Liver (tissue), 9 donors: ENCODE measurements around the gene PIP5KL1. TPM values are rescaled to one million over a fixed set of nuclear protein-coding genes. Genes with fewer than 3 reads are reported as not detected.

Source experiments
- DNase-seq: peaks from one replicate; pipeline ENCODE4 v3.0.0-alpha.2; 2017; ENCODE audit warnings: low spot score
- H3K27ac ChIP-seq, 2 donors: one replicate each; pipeline ENCODE4 v1.7.0; 2013; ENCODE audit warnings: inconsistent platforms in 2 of 2, low read length in 2 of 2, control low read depth in 1 of 2, low read depth in 1 of 2, mild to moderate bottlenecking in 1 of 2
- H3K27me3 ChIP-seq, 4 donors: one replicate each; pipeline versions ENCODE4 v1.6.1 to v1.7.0; 2013; ENCODE audit warnings: low read length in 3 of 4, inconsistent platforms in 1 of 4, mild to moderate bottlenecking in 1 of 4, moderate library complexity in 1 of 4; ENCODE audit not compliant: control insufficient read depth in 4 of 4, insufficient read depth in 4 of 4
- H3K36me3 ChIP-seq, 4 donors: one replicate each; pipeline versions ENCODE4 v1.6.1 to v1.7.0; 2013; ENCODE audit warnings: low read length in 3 of 4, mild to moderate bottlenecking in 3 of 4, low read depth in 1 of 4, moderate library complexity in 1 of 4; ENCODE audit not compliant: control insufficient read depth in 4 of 4, insufficient read depth in 3 of 4
- H3K4me1 ChIP-seq, 4 donors: one replicate each; pipeline versions ENCODE4 v1.6.1 to v1.7.0; 2013; ENCODE audit warnings: low read length in 3 of 4, mild to moderate bottlenecking in 3 of 4, moderate library complexity in 1 of 4; ENCODE audit not compliant: control insufficient read depth in 4 of 4, insufficient read depth in 4 of 4
- H3K4me3 ChIP-seq, 3 donors: one replicate each; pipeline versions ENCODE4 v1.6.1 to v1.7.0; 2013; ENCODE audit warnings: low read length in 3 of 3, control low read depth in 1 of 3, low read depth in 1 of 3, mild to moderate bottlenecking in 1 of 3
- H3K9ac ChIP-seq, 2 donors: one replicate each; pipeline ENCODE4 v1.7.0; 2013; ENCODE audit warnings: low read length in 2 of 2, mild to moderate bottlenecking in 2 of 2, moderate library complexity in 2 of 2, control low read depth in 1 of 2, low read depth in 1 of 2
- H3K9me3 ChIP-seq, 4 donors: one replicate each; pipeline versions ENCODE4 v1.6.1 to v1.7.0; 2013; ENCODE audit warnings: low read length in 3 of 4; ENCODE audit not compliant: control insufficient read depth in 4 of 4
- EGR1 ChIP-seq, 2 donors: IDR thresholded peaks; 2 replicates each; pipeline ENCODE4 v1.6.1; 2016 to 2018; ENCODE audit warnings: antibody characterized with exemption in 2 of 2, low read depth in 2 of 2
- FOXA1 ChIP-seq: IDR thresholded peaks from 2 replicates; pipeline ENCODE4 v1.6.1; 2016; ENCODE audit warnings: antibody characterized with exemption
- FOXA2 ChIP-seq: IDR thresholded peaks from 2 replicates; pipeline ENCODE4 v1.6.1; 2016; ENCODE audit warnings: antibody characterized with exemption
- GABPA ChIP-seq, 2 donors: IDR thresholded peaks in 1 of 2; conservative IDR thresholded peaks in 1 of 2; 2 replicates each; pipeline ENCODE4 v1.6.1; 2016; ENCODE audit warnings: antibody characterized with exemption in 2 of 2, mild to moderate bottlenecking in 1 of 2, moderate library complexity in 1 of 2
- HNF4A ChIP-seq, 2 donors: conservative IDR thresholded peaks; 2 replicates each; pipeline ENCODE4 v1.6.1; 2016; ENCODE audit warnings: antibody characterized with exemption in 2 of 2, mild to moderate bottlenecking in 2 of 2
- JUND ChIP-seq, 2 donors: IDR thresholded peaks; 2 replicates each; pipeline ENCODE4 v1.6.1; 2016; ENCODE audit warnings: antibody characterized with exemption in 2 of 2
- NR2F2 ChIP-seq: IDR thresholded peaks from 2 replicates; pipeline ENCODE4 v1.6.1; 2016; ENCODE audit warnings: antibody characterized with exemption
- RAD21 ChIP-seq, 2 donors: IDR thresholded peaks; 2 replicates each; pipeline ENCODE4 v1.6.1; 2016; ENCODE audit warnings: antibody characterized with exemption in 2 of 2, mild to moderate bottlenecking in 2 of 2
- RXRA ChIP-seq, 2 donors: IDR thresholded peaks; 2 replicates each; pipeline ENCODE4 v1.6.1; 2017 to 2018; ENCODE audit warnings: antibody characterized with exemption in 2 of 2, mild to moderate bottlenecking in 1 of 2
- SP1 ChIP-seq: IDR thresholded peaks from 2 replicates; pipeline ENCODE4 v1.6.1; 2018; ENCODE audit warnings: antibody characterized with exemption, mild to moderate bottlenecking
- TAF1 ChIP-seq: conservative IDR thresholded peaks from 2 replicates; pipeline ENCODE4 v1.6.1; 2016; ENCODE audit warnings: antibody characterized with exemption, mild to moderate bottlenecking
- YY1 ChIP-seq: IDR thresholded peaks from 2 replicates; pipeline ENCODE4 v1.6.1; 2016; ENCODE audit warnings: antibody characterized with exemption, mild to moderate bottlenecking
- WGBS: extraction: QIAGEN DNeasy Blood & Tissue Kit; methylation state at CpG from one replicate; pipeline ENCODE4 v1.1.7; 2013; 5-methylcytosine and 5-hydroxymethylcytosine counted together
- polyA plus RNA-seq, 2 donors: library from polyadenylated mRNA; stranded (reverse) in 1 of 2; unstranded in 1 of 2; fragments of 200-250 nt in 1 of 2; fragments of >200 nt in 1 of 2; fragmentation: Nextera tagmentation in 1 of 2; extraction: Ambion mirVana in 1 of 2; gene quantifications; one replicate each; pipeline versions ENCODE4 v1.2.1 to v1.2.3, GENCODE V29; 2013 to 2015
- total RNA-seq, 2 donors: library from RNA; depleted of rRNA; stranded (reverse); fragments of >200 nt; gene quantifications; one replicate each; pipeline ENCODE4 v1.2.3, GENCODE V29; 2014
- TF ChIP-seq, protein P1 (sequence below): IDR thresholded peaks from 2 replicates; pipeline ENCODE4 v1.6.1; 2016; ENCODE audit warnings: antibody characterized with exemption
- TF ChIP-seq, protein P2 (sequence below): fragments of 150-350 bp; IDR thresholded peaks from 2 replicates; pipeline ENCODE4 v1.5.1; 2017; ENCODE audit warnings: improper control_type of control experiment, low read depth, low read length; ENCODE audit not compliant: missing input control
- TF ChIP-seq, protein P3 (sequence below): IDR thresholded peaks from 2 replicates; pipeline ENCODE4 v1.6.1; 2016; ENCODE audit warnings: antibody characterized with exemption
- TF ChIP-seq, protein P4 (sequence below): IDR thresholded peaks from 2 replicates; pipeline ENCODE4 v1.6.1; 2016; ENCODE audit warnings: antibody characterized with exemption, mild to moderate bottlenecking
- donor health status: healthy.
- donor health status: healthy.
- donor health status: healthy.
- donor health status: healthy.
- donor health status: healthy.

Gene PIP5KL1
- total and polyA plus RNA-seq, 4 donors, result 0.06 to 1.5 (median 0.49) TPM

DNA sequence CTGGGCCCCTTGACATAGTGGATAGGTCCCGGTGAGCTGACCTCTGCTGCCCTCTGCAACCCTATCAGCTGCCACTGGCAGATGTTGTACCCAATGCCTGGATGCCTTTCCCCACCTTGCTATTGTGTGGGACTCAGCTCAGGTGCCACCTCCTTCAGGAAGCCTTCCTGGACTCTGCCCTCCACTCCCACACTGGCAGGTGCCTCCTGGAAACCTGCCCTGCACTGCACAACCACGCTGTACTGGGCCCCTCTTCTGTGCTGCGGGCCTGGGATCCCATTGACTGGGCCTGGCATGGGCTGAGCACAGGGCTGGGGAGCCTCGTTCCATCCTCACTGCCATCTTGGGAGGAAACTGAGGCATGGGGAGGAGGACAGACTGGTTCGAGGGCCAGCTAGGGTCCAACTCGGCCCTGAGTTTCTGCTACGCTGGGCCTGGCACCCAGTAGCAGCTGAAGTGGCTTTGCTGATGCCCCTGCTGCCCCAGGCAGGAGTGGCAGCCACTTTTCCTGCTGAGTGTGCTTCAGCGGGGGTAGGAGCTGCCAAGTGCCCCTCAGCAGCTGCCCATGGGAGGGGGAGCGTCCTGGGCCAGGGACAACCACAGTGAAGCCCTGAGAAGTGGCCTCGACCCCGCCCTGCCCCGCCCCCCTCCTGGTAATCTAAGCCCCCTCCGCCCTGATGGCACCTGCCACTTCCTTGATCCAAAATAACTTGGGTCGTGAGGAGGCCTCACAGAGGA lies 54.4 kb downstream of the PIP5KL1 start:
- H3K27me3 ChIP-seq, result no peaks in the 10 kb centered on the region
- H3K36me3 ChIP-seq, result peaks cover 0 to 3% (median under 1%) of the 10 kb centered on the region in 4 donors
- peak; percentile 69 for DNase-seq
- peaks cover 10 to 37% (median 24%) of the 10 kb centered on the region in 4 donors for H3K4me1 ChIP-seq
- no peak overlapping the region for H3K27ac ChIP-seq
- H3K4me3 ChIP-seq, result no peak overlapping the region
- no peak overlapping the region for H3K9ac ChIP-seq
- WGBS, result 86% methylated on average over 14 of the region's 14 CpGs
- no peaks in the 10 kb centered on the region for H3K9me3 ChIP-seq
- TF ChIP-seq RXRA (IDR thresholded peaks at IDR 0.05), result no peak
- no peak for TF ChIP-seq FOXA2
- no peak for TF ChIP-seq HNF4A (conservative IDR thresholded peaks at IDR 0.05)
- TF ChIP-seq, protein P1, sequence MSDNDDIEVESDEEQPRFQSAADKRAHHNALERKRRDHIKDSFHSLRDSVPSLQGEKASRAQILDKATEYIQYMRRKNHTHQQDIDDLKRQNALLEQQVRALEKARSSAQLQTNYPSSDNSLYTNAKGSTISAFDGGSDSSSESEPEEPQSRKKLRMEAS, result no peak
- no peak for TF ChIP-seq TAF1
- TF ChIP-seq GABPA (IDR thresholded peaks at IDR 0.05 in 1 of 2, conservative IDR thresholded peaks at IDR 0.05 in 1 of 2), result no peak
- no peak for TF ChIP-seq YY1
- no peak for TF ChIP-seq SP1
- no peak for TF ChIP-seq NR2F2
- TF ChIP-seq, protein P2, sequence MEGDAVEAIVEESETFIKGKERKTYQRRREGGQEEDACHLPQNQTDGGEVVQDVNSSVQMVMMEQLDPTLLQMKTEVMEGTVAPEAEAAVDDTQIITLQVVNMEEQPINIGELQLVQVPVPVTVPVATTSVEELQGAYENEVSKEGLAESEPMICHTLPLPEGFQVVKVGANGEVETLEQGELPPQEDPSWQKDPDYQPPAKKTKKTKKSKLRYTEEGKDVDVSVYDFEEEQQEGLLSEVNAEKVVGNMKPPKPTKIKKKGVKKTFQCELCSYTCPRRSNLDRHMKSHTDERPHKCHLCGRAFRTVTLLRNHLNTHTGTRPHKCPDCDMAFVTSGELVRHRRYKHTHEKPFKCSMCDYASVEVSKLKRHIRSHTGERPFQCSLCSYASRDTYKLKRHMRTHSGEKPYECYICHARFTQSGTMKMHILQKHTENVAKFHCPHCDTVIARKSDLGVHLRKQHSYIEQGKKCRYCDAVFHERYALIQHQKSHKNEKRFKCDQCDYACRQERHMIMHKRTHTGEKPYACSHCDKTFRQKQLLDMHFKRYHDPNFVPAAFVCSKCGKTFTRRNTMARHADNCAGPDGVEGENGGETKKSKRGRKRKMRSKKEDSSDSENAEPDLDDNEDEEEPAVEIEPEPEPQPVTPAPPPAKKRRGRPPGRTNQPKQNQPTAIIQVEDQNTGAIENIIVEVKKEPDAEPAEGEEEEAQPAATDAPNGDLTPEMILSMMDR, result no peak

DNA sequence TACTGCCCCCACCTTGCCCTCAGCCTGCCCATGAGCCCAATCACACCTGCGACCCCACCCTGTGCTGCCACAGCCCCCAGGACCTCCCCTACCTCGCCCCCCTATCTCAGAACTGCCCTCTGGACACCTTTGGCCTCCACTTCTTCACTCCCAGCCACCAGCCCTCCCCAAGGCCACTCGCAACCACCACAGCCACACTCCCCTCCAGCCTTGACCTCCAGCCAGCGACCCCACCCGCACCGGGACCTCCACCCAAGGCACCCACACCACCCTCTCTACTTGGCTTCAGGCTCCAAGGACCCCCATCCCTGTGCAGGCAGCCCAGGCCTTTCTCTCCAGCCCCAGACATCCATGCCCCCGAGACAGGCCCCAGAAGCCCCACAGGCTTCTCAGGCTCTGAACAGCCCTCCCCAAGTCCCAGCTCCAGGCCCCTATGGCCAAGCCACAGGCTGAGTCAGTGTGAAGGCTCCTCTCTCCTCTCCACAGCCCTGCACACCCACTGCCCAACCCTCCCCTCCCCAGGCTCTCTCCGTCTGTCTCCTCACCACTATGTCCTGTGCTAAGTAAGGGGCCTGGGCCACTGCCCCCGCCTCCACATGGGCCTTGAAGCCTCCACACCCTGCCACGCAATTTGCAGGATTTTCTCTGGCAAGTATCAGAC lies 55.1 kb downstream of the PIP5KL1 start:
- no peak overlapping the region for H3K9ac ChIP-seq
- H3K9me3 ChIP-seq, result no peaks in the 10 kb centered on the region
- H3K27ac ChIP-seq, result no peak overlapping the region
- H3K27me3 ChIP-seq, result no peaks in the 10 kb centered on the region
- WGBS, result 92% methylated on average over 10 of the region's 10 CpGs
- peaks cover 10 to 37% (median 24%) of the 10 kb centered on the region in 4 donors for H3K4me1 ChIP-seq
- DNase-seq, result no peak
- no peak overlapping the region for H3K4me3 ChIP-seq
- TF ChIP-seq, protein P3, sequence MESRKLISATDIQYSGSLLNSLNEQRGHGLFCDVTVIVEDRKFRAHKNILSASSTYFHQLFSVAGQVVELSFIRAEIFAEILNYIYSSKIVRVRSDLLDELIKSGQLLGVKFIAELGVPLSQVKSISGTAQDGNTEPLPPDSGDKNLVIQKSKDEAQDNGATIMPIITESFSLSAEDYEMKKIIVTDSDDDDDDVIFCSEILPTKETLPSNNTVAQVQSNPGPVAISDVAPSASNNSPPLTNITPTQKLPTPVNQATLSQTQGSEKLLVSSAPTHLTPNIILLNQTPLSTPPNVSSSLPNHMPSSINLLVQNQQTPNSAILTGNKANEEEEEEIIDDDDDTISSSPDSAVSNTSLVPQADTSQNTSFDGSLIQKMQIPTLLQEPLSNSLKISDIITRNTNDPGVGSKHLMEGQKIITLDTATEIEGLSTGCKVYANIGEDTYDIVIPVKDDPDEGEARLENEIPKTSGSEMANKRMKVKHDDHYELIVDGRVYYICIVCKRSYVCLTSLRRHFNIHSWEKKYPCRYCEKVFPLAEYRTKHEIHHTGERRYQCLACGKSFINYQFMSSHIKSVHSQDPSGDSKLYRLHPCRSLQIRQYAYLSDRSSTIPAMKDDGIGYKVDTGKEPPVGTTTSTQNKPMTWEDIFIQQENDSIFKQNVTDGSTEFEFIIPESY, result no peak
- TF ChIP-seq HNF4A (conservative IDR thresholded peaks at IDR 0.05), result no peak
- no peak for TF ChIP-seq GABPA (IDR thresholded peaks at IDR 0.05 in 1 of 2, conservative IDR thresholded peaks at IDR 0.05 in 1 of 2)
- no peak for TF ChIP-seq YY1
- no peak for TF ChIP-seq FOXA2
- TF ChIP-seq NR2F2, result no peak
- no peak for TF ChIP-seq SP1
- no peak for TF ChIP-seq TAF1
- TF ChIP-seq FOXA1, result no peak
- TF ChIP-seq, protein P2, result no peak
- no peak for TF ChIP-seq EGR1 (IDR thresholded peaks at IDR 0.05; ENCODE audit: low read depth in 2 of 2)
- TF ChIP-seq, protein P4, sequence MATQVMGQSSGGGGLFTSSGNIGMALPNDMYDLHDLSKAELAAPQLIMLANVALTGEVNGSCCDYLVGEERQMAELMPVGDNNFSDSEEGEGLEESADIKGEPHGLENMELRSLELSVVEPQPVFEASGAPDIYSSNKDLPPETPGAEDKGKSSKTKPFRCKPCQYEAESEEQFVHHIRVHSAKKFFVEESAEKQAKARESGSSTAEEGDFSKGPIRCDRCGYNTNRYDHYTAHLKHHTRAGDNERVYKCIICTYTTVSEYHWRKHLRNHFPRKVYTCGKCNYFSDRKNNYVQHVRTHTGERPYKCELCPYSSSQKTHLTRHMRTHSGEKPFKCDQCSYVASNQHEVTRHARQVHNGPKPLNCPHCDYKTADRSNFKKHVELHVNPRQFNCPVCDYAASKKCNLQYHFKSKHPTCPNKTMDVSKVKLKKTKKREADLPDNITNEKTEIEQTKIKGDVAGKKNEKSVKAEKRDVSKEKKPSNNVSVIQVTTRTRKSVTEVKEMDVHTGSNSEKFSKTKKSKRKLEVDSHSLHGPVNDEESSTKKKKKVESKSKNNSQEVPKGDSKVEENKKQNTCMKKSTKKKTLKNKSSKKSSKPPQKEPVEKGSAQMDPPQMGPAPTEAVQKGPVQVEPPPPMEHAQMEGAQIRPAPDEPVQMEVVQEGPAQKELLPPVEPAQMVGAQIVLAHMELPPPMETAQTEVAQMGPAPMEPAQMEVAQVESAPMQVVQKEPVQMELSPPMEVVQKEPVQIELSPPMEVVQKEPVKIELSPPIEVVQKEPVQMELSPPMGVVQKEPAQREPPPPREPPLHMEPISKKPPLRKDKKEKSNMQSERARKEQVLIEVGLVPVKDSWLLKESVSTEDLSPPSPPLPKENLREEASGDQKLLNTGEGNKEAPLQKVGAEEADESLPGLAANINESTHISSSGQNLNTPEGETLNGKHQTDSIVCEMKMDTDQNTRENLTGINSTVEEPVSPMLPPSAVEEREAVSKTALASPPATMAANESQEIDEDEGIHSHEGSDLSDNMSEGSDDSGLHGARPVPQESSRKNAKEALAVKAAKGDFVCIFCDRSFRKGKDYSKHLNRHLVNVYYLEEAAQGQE, result no peak
- TF ChIP-seq, protein P1, result no peak
- no peak for TF ChIP-seq RXRA (IDR thresholded peaks at IDR 0.05)
- no peak for TF ChIP-seq JUND (IDR thresholded peaks at IDR 0.05)
- no peak for TF ChIP-seq RAD21 (IDR thresholded peaks at IDR 0.05)
- H3K36me3 ChIP-seq, result peaks cover 0 to 3% (median under 1%) of the 10 kb centered on the region in 4 donors
